Heart right ventricle (tissue), 16 donors: Measurements from ENCODE around the gene GCNT3. TPM values are rescaled to one million over a fixed set of nuclear protein-coding genes. Genes with fewer than 3 reads are reported as not detected.
A peak's percentile ranks its signal among the peaks of the same experiment; 100 is the strongest.

Source experiments
- ATAC-seq, 8 donors: fragments of 200-7000 bp; cut with Tn5 transposase; one replicate each; pipeline ENCODE4 v1.9.1; 2020; ENCODE audit warnings: mild to moderate bottlenecking in 8 of 8, moderate library complexity in 8 of 8, moderate number of reproducible peaks in 1 of 8
- DNase-seq, 2 donors: peaks; one replicate each; pipeline ENCODE4 v3.0.0-alpha.2; 2020
- H3K27ac ChIP-seq, 10 donors: fragments of 200-600 bp; sonication (generic) in 2 of 10; one replicate each; pipeline versions ENCODE4 v1.5.0 to v1.8.0; 2020 to 2022; ENCODE audit warnings: mild to moderate bottlenecking in 3 of 10
- H3K27me3 ChIP-seq, 7 donors: fragments of 200-600 bp; one replicate each; pipeline ENCODE4 v1.8.0; 2021 to 2022; ENCODE audit warnings: mild to moderate bottlenecking in 2 of 7
- H3K36me3 ChIP-seq, 9 donors: fragments of 200-600 bp; sonication (generic) in 1 of 9; one replicate each; pipeline versions ENCODE4 v1.5.0 to v1.8.0; 2020 to 2022; ENCODE audit warnings: mild to moderate bottlenecking in 2 of 9
- H3K4me1 ChIP-seq, 9 donors: fragments of 200-600 bp; sonication (generic) in 1 of 9; one replicate each; pipeline versions ENCODE4 v1.5.0 to v1.8.0; 2020 to 2022; ENCODE audit warnings: mild to moderate bottlenecking in 4 of 9
- H3K4me3 ChIP-seq, 10 donors: fragments of 200-600 bp; sonication (generic) in 2 of 10; one replicate each; pipeline versions ENCODE4 v1.5.0 to v1.8.0; 2020 to 2022; ENCODE audit warnings: mild to moderate bottlenecking in 7 of 10, moderate library complexity in 2 of 10
- H3K9me3 ChIP-seq, 11 donors: fragments of 200-600 bp in 10 of 11; sonication (generic) in 2 of 11; one replicate each; pipeline versions ENCODE4 v1.5.0 to v1.8.0; 2013 to 2022; ENCODE audit warnings: mild to moderate bottlenecking in 2 of 11, control low read depth in 1 of 11, moderate library complexity in 1 of 11
- WGBS, 2 donors: extraction: QIAGEN DNeasy Blood & Tissue Kit; methylation state at CpG; one replicate each; pipeline ENCODE4 v1.1.7; 2013; ENCODE audit warnings: inconsistent platforms in 1 of 2; 5-methylcytosine and 5-hydroxymethylcytosine counted together
- intact Hi-C, 10 donors: fragments of 100-400 bp; cut with DNase I; formaldehyde crosslinking; loops; one replicate each; pipeline versions ENCODE4 v1.11.1 to v1.14.2; 2022
- long read RNA-seq, 3 donors: library from polyadenylated mRNA; unstranded; transcript quantifications; one replicate each; pipeline ENCODE4 v2.0.0, GENCODE V29; 2020 to 2021
- polyA plus RNA-seq, 2 donors: library from polyadenylated mRNA; stranded (reverse); fragments of 200-250 nt; gene quantifications; one replicate each; pipeline ENCODE4 v1.2.3, GENCODE V29; 2013
- total RNA-seq, 10 donors: library from RNA; stranded (reverse); fragmentation: NEBNext Ultra II Directional in 3 of 10; extraction: Animal tissue kit (Norgen Biotek cat#: 25700) in 3 of 10; gene quantifications; one replicate each; pipeline versions ENCODE4 v1.2.1 to v1.2.4, GENCODE V29; 2021 to 2023
- TF ChIP-seq, protein P1 (sequence below), 9 donors: fragments of 200-600 bp; sonication (generic) in 2 of 9; IDR thresholded peaks; one replicate each; pipeline versions ENCODE4 v1.5.0 to v1.8.0; 2021 to 2022; ENCODE audit warnings: antibody characterized with exemption in 9 of 9, mild to moderate bottlenecking in 5 of 9, moderate library complexity in 1 of 9
- donor health status: Arrhythmogenic right ventricular cardiomyopathy.
- donor health status: ischemic (EF 13 %, LVEDD 7.1; RV severe dilation, severe dysfunction).
- donor health status: healthy with polysubstance abuse.
- donor health status: DM: no; HTN: yes; CAD: no.
- donor health status: DM: no; HTN: no; CAD: no.
- donor health status: ischemic (EF 25% LVEDD 6.9; RV normal size, moderate dysfunction).
- donor health status: ischemic (EF 25% LVEDD 5.7; RV mildly dilated, moderate dysfunction).
- donor health status: healthy.
- donor health status: DM: yes; HTN: yes; CAD: no.
- donor health status: Ischemic cardiomyopathy.
- donor health status: ischemic (EF 35%, LVEDD 5.7; RV mildly dilated, moderate dysfunction).
- donor health status: nonischemic (EF 11% LVEDD 7.7; RV severe dilation, severe dysfunction).
- donor health status: DM: yes; HTN: yes; CAD: no.
- donor health status: PGD.
- donor health status: ischemic (EF 29% LVEDD 5.4; RV normal size, mild dysfunction).
- donor health status: nonischemic (EF 23%, LVEDD 6.1; RV moderate dilation, normal function).

GCNT3 gene, protein sequence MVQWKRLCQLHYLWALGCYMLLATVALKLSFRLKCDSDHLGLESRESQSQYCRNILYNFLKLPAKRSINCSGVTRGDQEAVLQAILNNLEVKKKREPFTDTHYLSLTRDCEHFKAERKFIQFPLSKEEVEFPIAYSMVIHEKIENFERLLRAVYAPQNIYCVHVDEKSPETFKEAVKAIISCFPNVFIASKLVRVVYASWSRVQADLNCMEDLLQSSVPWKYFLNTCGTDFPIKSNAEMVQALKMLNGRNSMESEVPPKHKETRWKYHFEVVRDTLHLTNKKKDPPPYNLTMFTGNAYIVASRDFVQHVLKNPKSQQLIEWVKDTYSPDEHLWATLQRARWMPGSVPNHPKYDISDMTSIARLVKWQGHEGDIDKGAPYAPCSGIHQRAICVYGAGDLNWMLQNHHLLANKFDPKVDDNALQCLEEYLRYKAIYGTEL
- under 1 TPM in 4 of 10 donors, not detected in 6; 0.12 to 0.55 (median 0.33) TPM for total RNA-seq
- polyA plus RNA-seq = under 1 TPM in 1 of 2 donors, not detected in 1; 0.37 TPM
- long read RNA-seq, donor 1 = 0 reads
- long read RNA-seq, donor 2 = 0 reads
- long read RNA-seq, donor 3 = 0 reads

DNA sequence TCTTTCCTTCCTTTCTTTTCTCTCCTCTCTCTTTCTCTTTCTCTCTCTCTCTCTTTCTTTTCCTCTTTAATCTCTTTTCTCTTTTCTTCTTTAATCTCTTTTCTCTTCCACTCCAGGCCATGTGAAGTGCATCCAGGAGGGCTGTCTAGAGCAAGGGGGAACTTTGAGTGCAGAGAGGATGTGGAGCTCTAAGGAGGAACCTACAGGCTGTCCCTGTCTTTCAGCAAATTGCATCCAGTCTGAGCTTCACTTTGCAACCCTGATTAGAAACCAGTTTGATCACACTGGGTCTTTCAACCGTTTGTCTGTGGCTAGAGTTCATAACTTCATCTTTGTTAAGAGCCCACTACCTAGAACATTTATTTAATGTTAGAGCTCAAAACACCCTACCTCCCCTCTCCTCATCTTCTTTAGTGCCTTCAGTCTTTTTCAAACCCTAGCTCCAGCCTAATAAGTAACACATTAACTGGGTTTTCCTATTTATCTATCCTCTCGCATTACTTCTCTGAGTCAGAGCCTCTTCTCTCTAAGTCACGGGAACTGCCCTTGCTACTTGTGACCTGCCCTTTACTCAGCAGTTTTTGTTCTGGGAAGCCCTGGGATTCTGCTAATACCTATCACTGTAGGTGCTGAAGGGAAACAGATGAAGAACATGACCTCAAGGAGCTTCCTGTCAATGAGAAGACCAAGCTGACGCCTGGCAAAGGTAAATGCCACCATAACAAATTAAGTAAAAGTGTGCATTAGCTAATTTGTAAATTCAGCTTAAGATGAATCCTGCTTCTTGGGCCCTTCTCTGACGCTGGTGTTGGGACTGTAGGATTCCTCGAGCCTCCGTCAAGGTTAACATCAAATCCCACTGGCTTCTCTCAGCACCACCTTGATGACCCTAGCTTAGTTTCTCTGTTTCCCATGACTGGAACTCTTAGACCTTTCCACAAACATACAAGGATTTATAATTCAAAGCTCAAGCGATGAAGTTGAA lies at the start of gene GCNT3:
Gene GCNT3, plus strand, starts transcription at position 508 of the 985 bp plus-strand sequence. CDS start 6,456 bp downstream, outside the sequence.
- Histone ChIP-seq H3K4me1 (no peaks in the 10 kb centered on the region), H3K4me3 (no peak within 1 kb of the TSS), H3K27me3 (peaks cover 0 to 16% (median 6%) of the 10 kb centered on the region in 7 donors), H3K9me3 (no peaks in the 10 kb centered on the region), H3K27ac (no peak within 1 kb of the TSS), H3K36me3 (no peaks in the 10 kb centered on the region)
- TF ChIP-seq, protein P1, sequence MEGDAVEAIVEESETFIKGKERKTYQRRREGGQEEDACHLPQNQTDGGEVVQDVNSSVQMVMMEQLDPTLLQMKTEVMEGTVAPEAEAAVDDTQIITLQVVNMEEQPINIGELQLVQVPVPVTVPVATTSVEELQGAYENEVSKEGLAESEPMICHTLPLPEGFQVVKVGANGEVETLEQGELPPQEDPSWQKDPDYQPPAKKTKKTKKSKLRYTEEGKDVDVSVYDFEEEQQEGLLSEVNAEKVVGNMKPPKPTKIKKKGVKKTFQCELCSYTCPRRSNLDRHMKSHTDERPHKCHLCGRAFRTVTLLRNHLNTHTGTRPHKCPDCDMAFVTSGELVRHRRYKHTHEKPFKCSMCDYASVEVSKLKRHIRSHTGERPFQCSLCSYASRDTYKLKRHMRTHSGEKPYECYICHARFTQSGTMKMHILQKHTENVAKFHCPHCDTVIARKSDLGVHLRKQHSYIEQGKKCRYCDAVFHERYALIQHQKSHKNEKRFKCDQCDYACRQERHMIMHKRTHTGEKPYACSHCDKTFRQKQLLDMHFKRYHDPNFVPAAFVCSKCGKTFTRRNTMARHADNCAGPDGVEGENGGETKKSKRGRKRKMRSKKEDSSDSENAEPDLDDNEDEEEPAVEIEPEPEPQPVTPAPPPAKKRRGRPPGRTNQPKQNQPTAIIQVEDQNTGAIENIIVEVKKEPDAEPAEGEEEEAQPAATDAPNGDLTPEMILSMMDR (IDR thresholded peaks at IDR 0.05) = no peak
- no peak for DNase-seq
- WGBS, 2 donors = 72 to 74% methylated on average over 8 of the region's 8 CpGs
- no peak for ATAC-seq
- intact Hi-C loops = loop anchor here in 1 of 10 donors (10.0 kb wide), 1 partner anchor 77 kb away; no protein-coding TSS in a partner anchor

DNA sequence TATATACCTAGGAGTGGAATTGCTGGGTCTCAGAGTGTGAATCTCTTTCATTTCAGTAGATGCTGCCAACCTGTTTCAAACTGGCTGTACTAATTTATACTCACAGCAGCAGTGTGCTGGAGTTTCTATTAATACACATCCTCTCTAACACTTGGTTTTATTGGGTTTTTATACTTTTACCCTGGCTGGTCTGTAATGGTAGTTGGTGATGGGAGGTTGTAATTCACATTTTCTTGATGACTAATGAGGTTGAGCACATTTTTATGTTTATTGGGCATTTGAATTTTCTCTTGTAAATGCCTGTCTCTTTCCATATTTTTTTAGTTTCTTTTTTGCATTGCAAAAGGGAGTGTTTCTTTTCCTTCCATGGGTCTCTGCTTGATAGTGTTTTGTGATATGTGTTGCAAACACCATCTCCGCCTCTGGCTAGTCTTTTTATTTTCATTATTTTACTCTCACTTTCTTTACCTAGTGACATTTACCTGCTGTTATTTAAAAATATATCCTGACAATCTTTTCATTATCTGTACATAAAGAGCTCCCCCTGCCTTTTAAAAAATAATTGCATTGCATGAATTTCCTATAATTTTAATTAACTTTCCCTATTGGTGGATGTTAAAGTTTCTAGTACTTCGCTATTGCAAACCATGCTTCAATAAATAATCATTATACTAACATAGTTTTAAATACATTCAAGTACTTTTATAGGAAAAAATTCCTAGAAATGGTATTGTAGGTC lies 49.0 kb upstream of the GCNT3 start:
- no peak overlapping the region for H3K27ac ChIP-seq
- no peak for DNase-seq
- peaks cover 0 to 6% (median 0%) of the 10 kb centered on the region in 9 donors for H3K4me1 ChIP-seq
- WGBS, 2 donors = 96 to 98% methylated on average over 2 of the region's 2 CpGs
- intact Hi-C loops = no loop called here
- no peaks in the 10 kb centered on the region for H3K36me3 ChIP-seq
- no peaks in the 10 kb centered on the region for H3K27me3 ChIP-seq
- ATAC-seq = no peak
- H3K9me3 ChIP-seq = peaks cover 0 to 26% (median 12%) of the 10 kb centered on the region in 11 donors
- H3K4me3 ChIP-seq = no peak overlapping the region
- TF ChIP-seq, protein P1 (IDR thresholded peaks at IDR 0.05) = peak in 1 of 9 donors; percentile 29

DNA sequence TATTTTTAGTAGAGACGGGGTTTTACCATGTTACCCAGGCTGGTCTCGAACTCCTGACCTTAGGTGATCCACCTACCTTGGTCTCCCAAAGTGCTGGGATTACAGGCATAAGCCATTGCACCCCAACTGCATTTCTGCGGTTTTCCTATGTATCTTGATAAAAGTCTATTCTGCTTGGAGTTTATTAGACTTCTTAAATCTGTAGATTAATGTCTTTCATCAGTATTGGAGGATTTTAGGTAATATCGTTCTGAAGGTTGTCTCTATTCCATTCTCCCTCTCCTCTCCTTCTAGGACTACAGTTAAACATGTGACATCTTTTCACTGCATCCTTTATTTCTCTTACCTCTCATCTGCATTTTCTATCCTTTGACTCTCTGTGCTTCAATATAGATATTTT lies 46.3 kb upstream of the GCNT3 start:
- DNase-seq = no peak
- H3K4me3 ChIP-seq = no peak overlapping the region
- TF ChIP-seq, protein P1 (IDR thresholded peaks at IDR 0.05) = no peak
- no peak overlapping the region for H3K27ac ChIP-seq
- 68 to 94% methylated on average over 4 of the region's 4 CpGs for WGBS, 2 donors
- no peaks in the 10 kb centered on the region for H3K36me3 ChIP-seq
- intact Hi-C loops = no loop called here
- H3K4me1 ChIP-seq = no peaks in the 10 kb centered on the region
- H3K27me3 ChIP-seq = no peaks in the 10 kb centered on the region
- no peak for ATAC-seq
- H3K9me3 ChIP-seq = peaks cover 0 to 26% (median 12%) of the 10 kb centered on the region in 11 donors
